ENCODE data around the gene FGFR2. TPM values are rescaled to one million over a fixed set of nuclear protein-coding genes. Genes with fewer than 3 reads are reported as not detected.
"Not testable (repeated sequence)": the region's sequence is repeated elsewhere in the genome, so short reads cannot be mapped to it uniquely, and the experiment has no call there.

Gene FGFR2
- total RNA-seq, 1 donor from 2014 or later, result 0.19 TPM

DNA sequence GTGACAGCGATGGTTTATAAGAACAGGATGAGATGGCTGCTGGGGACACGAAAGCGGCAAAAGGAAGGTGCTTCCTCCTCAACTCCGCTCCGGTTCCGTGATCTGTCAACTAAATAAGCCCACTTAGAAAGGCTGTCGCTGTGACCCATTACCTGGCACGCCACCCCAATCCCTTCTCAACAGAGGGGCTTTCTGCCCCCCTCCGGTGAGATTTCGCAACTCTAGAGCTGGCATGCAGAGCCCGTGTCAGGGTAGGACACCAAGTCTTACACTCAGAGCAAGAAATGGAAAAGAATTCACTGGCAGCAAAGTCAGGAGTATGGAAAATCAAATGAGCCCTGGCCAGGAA lies 66.4 kb downstream of the FGFR2 start:
- intact Hi-C loops (cut with DNase I), result no loop called here
- no peak for DNase-seq (ENCODE audit: low spot score)

DNA sequence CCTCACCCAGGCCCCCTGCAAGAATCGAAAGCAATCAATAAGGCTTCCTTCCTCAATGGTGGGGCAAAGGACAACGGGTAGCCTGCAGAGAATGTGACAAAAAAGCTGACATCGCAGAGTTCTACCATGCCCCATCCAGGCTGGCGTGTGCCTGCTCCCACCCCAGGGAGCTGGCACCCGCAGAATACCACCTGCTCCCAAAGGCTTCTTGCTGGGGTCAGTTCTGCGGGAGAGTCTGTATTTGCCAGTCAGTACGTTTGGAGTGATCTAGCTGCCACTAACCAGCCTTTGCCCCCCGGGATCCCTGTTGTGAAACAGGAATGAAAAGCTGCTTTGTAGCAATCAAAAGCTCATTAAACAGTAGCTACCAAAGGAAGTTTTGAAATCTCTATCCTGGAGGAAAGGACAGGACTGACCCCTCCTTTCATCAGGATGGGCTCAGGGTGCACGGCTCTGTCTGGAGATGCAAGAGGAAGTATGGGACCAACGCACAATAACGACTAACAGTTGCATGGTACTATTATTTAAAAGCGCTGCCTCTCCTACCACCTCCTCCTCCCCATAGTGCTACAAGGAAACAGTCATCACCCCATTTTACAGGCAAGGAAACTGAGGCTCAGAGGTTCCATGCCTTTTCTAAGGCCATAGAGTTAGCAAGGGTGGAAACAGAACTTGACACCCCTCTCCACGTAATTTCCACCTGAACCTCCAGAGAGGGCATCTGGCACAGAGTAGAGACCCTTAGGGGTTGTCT lies 67.0 kb downstream of the FGFR2 start:
- no peak for DNase-seq (ENCODE audit: low spot score)
- intact Hi-C loops (cut with DNase I), result no loop called here

DNA sequence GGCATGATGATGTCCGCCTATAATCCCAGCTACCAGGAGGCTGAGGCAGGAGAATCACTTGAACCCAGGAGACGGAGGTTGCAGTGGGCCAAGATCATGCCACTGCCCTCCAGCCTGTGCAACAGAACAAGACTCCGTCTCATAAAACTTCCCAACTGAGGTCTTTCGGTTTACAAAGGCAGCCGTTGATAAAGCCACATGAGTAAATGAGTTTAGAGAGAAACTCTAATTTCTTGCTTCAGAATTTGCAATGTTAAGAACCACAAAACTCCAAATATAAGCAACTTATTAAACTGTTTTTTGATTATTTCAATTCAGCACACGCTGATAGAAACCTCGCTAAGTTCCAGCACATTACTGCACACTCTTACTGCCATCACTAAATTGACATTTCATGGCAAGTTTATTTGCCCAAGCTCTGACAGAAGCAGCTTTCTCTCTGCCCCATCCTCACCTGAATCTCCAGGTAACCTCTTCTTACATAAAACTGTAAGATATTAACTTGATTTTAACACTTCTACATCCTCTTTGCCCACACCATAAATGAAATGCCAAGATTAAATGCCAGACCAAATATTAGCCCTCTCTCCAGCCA lies 67.7 kb downstream of the FGFR2 start:
- intact Hi-C loops (cut with DNase I), result no loop called here
- DNase-seq (ENCODE audit: low spot score), result no peak

DNA sequence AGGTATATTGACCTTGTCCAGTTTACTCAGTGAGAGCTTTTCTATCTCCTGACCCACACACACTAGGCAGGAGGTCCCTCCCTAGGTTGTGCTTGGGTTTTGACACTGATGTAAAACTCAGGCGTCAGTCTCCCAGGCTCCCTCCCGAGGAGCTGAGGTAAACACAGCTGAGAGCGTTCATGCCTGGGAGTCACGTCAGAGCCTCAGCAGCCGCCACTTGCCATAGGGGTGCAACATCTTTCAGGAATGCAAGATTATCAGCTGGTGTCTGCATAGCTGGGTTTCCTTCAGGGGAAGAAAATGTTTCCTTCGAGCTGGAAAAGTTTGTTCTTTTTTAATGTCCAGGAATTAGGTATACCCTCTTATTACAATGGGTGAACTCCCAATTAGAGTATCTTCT lies 70.6 kb downstream of the FGFR2 start:
- intact Hi-C loops (cut with DNase I), result no loop called here
- no peak for DNase-seq (ENCODE audit: low spot score)

DNA sequence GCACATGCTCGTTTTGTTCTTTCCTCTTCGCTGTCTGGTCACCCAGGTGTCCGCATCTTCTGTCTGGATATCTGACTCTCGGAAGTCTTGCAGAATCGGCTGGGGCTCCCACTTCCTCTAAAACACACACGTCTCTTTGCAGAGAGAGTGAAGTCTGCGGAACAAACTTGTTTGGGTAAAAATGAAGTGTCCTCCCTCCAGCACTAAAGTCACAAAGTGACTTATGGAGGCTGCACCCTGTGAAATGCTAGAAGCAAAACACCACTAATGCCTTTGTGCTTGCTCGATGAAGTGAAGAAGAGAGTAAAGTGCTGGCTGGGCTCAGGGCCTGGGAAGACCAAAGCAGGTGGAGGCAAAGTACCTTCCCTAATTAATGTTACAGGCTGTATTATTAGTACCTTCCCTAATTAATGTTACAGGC lies 71.4 kb downstream of the FGFR2 start:
- intact Hi-C loops (cut with DNase I), result no loop called here
- DNase-seq (ENCODE audit: low spot score), result no peak

DNA sequence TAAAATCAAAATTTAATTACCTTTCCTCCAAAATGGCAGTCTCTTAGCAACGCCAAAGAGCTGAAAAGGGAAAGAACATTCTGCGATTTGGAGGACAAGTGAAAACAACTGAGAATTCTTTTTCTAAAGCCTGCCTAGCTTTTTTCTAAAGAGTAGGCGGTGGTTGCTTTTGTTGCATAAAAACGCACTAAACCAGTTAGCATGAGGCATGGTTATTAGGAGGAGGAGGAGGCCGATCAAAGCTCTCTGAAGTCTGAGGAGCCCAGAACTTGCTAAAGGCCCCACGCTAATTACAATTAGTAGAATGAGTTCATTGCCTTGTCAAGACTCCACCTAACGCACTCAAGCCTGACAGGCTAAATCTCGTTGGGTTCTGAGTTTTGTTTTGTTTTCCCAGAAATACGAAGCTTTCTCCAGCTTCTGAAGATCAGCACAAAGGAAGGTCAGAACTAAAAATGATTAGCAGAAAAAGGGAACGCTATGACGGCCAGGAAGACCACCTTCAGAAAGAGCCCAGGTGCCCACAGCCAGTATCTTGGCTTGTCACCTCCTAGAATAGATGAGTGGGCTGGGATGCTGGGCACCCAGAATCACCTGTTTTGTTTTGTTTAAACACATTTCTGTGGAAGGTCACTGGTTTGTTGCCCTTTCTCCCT lies 72.0 kb downstream of the FGFR2 start:
- DNase-seq (ENCODE audit: low spot score), result no peak
- intact Hi-C loops (cut with DNase I), result no loop called here

DNA sequence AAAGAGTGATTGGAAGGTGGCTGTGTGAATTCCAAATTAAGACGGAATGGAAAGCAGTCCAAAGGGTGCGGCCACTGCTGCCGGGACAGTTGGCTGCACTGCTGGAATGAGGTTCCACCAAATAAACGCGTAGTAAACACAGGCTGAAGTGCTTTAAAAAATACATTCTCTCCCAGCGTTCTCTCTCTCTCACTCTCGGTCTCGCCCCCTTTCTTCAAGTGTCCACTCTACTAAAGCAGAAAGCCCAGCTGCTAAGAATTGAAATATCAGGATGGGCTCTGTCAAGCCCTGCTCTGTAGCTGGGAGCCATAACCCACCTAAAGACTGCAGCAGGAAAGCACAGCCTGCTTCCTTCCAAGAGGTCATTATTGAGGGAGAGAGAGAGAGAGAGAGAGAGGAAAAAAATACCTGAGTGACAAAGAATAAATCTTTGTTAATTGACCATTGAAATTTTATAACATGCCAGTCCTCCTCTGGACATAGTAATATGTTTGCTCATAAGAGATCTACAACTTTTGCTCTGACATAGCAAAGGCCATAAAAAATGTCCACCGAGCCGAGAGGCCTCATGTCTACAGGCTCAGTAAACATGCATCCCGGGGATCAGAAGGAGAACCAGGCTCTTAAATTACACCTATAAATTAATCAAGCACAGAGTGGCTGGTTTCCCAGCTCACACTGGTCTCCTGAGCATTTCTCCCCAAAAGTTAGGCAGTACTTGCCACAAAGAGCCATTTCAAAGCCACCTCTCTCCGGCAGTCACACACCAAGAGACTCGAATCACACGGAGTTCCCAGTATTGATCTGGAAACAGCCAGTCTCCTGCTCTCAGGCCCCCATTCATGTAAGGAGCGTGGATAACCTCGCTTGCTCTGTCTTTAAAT lies 72.8 kb downstream of the FGFR2 start:
- intact Hi-C loops (cut with DNase I), result no loop called here

DNA sequence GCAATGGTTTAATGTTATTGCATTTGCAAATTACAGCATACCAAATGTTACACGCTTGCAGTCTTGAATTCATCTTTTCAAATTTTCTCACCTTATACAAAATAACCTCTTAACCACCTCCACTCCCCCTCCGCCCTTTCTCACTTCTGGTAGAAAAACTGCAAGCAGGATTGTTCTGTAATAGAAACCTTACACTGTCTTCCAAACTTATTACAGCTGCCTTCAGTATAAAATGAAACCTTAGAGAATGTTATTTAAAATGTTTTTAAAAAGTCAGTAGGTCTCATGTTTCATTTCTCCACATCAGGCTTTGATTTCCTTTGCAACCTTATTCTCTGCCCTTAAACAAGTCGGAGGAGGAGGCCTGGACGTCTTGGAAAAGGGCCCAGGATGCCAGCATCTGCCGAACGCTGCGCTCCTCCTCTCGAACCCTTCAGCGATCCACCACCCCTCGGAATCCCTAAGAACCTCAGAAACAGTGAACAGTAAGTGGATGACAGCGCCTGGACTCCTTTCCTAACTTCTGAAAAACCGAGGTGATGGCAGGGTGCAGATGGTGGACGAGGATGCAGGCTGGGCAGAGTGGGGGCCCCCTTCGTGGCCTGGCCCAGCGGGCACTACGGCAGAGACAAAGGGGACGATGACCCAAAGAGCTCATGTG lies 74.0 kb downstream of the FGFR2 start:
- DNase-seq (ENCODE audit: low spot score), result no peak
- intact Hi-C loops (cut with DNase I), result no loop called here

More for the DNA sequence above, 72.8 kb downstream of the FGFR2 start:
- no peak for DNase-seq (ENCODE audit: low spot score)

DNA sequence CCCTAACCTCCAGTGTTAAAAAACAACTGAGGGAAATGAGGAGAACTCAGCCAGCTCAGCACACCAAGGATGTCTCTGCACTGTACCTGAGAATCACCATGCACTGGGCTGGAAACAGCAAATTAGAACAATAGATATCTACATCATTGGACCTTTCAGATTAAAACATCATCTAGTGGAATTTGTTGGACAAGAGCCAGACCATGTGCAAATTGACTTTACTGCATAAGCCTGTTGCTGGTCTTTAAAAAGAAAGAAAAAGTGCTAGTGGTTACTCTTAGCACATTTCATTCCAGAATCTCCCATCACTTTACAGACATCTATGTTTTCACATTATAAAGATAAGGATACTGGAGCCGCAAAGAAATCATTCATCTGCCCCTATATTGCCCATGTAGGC lies 75.4 kb downstream of the FGFR2 start:
- DNase-seq (ENCODE audit: low spot score), result no peak
- intact Hi-C loops (cut with DNase I), result no loop called here

DNA sequence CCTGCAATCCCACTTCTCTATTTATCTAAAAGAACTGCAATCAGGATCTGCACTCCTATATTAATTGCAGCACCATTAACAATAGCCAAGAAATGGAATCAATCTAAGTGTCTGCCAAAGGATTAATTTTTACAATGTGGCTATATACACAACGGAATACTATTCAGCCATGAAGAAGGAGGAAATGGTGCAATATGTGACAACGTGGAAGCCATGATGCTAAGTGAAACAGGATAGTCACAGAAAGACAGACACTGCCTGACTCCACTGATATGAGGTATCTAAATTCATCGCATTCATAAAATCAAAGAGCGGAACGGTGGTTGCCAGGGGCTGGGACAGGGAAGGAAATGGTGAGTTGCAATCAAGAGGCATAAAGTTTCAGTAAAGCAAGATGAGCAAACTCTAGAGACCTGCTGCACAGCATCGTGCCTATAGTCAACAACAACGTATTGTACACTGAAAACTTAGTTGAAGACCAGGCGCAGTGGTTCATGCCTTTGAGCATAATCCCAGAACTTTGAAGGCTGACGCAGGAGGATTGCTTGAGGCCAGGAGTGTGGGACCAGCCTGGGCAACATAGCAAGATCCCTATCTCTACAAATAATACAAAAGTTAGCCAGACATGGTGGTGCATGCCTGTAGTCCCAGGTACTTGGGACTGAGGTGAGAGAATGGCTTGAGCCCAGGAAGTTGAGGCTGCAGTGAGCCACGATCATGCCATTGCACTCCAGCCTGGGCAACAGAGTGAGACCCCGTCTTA lies 76.3 kb downstream of the FGFR2 start:
- no peak for DNase-seq (ENCODE audit: low spot score)
- intact Hi-C loops (cut with DNase I), result no loop called here

DNA sequence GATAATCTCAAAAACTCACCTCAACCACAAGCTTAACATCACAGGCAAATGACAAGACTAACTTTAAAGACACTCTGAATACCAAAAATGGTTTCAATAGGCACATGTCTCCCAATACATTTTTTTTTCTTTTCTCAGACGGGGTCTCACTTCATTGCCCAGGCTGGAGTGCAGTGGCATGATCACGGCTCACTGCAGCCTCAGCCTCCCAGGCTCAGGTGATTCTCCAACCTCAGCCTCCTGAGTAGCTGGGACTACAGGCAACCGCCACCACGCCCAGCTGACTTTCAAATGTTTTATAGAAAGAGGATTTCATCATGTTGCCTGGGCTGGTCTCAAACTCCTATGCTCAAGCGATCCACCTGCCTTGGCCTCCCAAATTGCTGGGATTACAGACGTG lies 77.7 kb downstream of the FGFR2 start:
- DNase-seq (ENCODE audit: low spot score); intact Hi-C loops (cut with DNase I): not testable (repeated sequence)

DNA sequence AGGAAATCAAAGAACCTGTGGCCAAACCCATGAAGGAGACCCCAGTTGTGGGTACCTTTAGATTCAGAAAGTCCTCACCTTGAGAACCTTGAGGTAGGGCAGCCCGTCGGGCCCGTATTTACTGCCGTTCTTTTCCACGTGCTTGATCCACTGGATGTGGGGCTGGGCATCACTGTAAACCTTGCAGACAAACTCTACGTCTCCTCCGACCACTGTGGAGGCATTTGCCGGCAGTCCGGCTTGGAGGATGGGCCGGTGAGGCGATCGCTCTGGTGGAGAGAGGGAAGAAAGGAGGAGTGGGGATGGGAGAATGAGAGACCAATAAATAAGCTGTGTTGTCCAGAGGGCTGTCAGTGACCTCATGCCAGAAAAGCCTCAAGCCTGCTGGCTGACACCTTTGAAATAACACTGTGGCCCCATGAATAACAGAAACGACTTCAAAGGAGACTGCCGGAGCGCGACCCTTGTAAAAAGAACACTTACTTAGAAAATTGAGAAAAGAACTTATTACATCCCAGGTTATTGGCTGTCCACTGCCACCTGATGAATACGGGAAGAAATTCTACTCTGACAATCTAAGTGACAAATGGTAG lies 78.2 kb downstream of the FGFR2 start:
- intact Hi-C loops (cut with DNase I), result no loop called here

DNA sequence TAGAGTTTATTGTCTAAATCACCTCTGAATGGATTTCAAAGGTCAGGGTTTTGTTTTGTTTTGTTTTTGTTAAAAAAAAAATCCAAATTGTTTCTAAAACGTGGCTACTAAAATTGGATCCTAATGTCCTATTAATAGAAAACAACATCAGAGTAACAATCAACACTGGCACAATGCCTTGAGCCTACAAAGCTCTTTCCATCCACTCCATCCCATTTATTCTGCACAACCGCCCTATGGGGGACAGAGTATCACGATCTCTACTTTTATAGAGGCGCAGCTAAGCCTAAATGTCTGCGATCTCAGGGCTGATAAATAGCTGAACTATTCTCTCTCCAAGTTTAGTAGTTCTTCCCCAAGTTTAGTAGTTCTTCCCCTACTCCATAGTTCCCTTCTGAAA lies 78.8 kb downstream of the FGFR2 start:
- intact Hi-C loops (cut with DNase I), result no loop called here
- DNase-seq (ENCODE audit: low spot score), result no peak

More for the DNA sequence above, 78.2 kb downstream of the FGFR2 start:
- no peak for DNase-seq (ENCODE audit: low spot score)

DNA sequence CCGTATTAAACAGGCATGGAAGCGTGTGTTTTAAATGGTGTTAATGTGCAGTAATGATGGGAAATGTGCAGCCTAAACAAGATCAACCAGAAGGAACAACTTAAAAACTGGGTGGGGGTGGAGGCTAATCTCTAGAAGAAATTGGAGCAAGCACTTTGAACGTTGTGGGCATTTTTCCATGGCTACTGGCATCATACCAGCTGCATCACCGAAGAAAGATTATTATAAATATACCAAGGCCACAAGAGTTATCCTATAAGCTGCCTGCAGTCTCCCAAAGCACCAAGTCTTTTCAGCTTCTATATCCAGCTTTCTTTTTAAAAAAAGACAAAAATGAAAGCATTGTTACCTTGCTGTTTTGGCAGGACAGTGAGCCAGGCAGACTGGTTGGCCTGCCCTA lies 79.9 kb downstream of the FGFR2 start:
- intact Hi-C loops (cut with DNase I), result no loop called here
- DNase-seq (ENCODE audit: low spot score), result no peak

DNA sequence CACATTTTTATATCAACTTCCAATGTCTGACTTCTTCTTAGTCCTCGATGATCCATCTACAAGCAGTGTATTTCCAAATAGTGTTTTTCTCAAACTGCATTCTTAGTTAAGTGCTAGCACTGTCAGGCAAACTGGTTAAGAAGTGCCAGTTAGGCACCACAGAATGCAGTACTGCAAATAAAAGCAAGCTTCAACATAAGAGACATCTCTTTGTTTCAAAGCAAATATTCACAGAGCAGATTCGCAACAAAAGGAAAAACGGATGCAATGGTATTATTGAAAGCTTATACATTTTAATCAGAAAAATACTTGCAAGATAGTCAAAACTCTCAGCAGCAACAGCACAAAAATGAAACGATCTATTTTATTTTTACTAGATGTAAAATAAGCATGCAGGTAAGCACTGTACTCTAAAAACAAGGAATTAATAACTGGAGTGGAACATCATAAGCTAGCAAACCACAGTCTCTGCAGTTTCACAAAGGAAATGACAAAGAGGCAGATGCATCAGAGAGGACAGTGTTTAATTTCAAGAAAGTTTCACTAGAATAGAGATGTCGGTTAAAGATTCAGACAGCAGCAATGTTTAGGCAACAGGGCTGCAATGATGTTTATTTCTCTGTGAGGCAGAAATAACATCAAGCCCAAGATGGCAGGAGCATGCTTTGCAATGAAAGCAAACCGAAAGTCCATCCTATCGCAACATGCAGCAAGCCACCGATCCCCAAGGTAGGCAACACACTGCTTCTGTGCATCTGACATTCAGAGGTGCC lies 82.0 kb downstream of the FGFR2 start:
- DNase-seq (ENCODE audit: low spot score), result no peak
- intact Hi-C loops (cut with DNase I), result no loop called here

DNA sequence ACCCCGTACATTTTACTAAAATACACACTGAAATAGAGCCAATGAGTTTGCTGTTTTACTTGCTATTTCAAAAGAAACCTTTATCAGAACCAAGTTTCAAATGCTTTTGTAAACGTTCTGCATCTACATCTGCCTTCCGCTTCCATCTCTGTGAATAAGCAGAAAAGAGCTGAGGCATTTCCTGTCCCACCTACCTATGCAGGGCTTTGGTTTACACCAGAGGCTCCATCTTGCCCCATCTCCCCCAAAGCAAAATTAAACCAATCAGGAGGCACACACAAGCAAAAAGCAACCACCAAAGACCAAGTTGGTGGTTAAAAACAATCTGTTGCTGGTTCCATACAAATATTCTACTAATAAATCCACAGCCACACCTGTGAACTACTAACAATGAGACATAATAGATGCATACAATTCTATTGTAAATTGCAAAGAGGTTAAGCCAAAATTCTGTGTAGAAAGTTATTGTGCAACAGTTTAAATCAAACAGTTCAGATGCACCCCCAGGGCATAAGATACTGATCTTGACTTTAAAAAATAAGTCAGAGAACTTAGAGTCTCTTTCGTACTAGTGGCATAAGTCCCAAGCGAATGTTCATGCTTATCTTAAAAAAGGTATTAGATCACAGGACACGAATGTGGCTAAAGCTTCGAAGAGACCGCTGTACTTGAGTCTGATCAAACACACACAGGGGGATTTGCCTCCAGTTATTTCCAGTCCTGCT lies 83.9 kb downstream of the FGFR2 start:
- DNase-seq (ENCODE audit: low spot score), result no peak
- intact Hi-C loops (cut with DNase I), result no loop called here

DNA sequence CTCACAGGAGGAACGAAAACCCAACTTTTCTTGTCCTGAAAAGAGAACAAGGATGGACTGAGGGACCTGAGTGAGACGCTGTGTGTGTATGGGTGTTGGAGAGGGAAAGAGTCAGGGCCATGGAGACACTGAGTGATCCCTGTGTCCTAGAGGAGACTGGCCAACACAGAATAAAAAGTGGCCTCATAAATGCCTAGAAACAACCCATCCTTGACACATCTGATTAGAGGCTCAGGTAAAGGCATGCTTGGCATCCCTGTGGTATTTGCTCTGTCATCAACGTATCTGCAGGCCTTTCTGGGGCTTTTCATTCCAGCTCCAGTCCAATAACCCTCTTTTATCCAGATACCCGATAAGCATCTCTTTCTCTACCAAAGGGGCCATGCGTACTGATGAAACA lies 86.3 kb downstream of the FGFR2 start:
- intact Hi-C loops (cut with DNase I), result no loop called here
- DNase-seq (ENCODE audit: low spot score), result no peak
